H7 (cell line): ENCODE results near the gene ST6GAL1. TPM values are rescaled to one million over a fixed set of nuclear protein-coding genes. Genes with fewer than 3 reads are reported as not detected.
"Not testable (repeated sequence)": the region's sequence is repeated elsewhere in the genome, so short reads cannot be mapped to it uniquely, and the experiment has no call there.

Experiments
- DNase-seq: peaks from one replicate; pipeline ENCODE4 v3.0.0; 2012
- H3K27me3 ChIP-seq: 2 replicates; pipeline ENCODE4 v1.6.0; 2011; ENCODE audit warnings: mild to moderate bottlenecking, low read length; ENCODE audit not compliant: control insufficient read depth, insufficient read depth
- H3K36me3 ChIP-seq: replicated peaks from 2 replicates; pipeline ENCODE4 v1.5.1; 2011; ENCODE audit warnings: low read length; ENCODE audit not compliant: control insufficient read depth, insufficient read depth
- H3K4me3 ChIP-seq: 2 replicates; pipeline ENCODE4 v1.5.1; 2011; ENCODE audit warnings: low read depth, mild to moderate bottlenecking, control low read depth, low read length, moderate library complexity; ENCODE audit not compliant: insufficient read depth
- total RNA-seq: library from RNA; depleted of rRNA; stranded (reverse); fragments of >200 nt; shearing (Covaris generic); gene quantifications from 2 replicates; pipeline ENCODE4 v1.2.3, GENCODE V29; 2014

Gene ST6GAL1
- total RNA-seq, 1 experiment from 2014 or later, result 53.5 TPM

DNA sequence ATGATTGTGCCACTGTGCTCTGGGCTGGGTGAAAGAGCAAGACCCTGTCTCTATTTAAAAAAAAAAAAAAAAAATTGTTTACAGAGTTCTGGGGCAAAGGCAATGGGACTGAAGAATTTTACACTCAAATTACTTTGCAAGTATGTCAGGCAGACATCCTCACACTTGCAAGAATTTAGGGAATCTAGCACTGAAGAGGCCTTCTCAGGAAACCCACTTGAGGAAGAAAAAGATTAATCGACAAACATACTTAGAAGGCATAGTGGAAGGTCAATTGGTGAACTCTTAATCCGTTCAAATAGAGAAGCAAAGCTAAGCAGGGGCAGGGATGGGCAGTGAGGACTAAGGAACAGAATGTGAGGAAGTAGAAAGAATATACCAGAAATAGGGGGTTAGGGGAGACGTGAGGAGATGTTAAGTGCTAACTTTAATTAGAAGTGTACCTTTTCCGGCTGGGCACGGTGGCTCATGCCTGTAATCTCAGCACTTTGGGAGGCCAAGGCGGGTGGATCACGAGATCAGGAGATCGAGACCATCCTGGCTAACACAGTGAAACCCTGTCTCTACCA is 15.0 kb downstream of the ST6GAL1 start:
- H3K4me3 ChIP-seq, result no peak overlapping the region
- no peak for DNase-seq
- no peaks in the 10 kb centered on the region for H3K27me3 ChIP-seq
- peaks cover 9% of the 10 kb centered on the region for H3K36me3 ChIP-seq

DNA sequence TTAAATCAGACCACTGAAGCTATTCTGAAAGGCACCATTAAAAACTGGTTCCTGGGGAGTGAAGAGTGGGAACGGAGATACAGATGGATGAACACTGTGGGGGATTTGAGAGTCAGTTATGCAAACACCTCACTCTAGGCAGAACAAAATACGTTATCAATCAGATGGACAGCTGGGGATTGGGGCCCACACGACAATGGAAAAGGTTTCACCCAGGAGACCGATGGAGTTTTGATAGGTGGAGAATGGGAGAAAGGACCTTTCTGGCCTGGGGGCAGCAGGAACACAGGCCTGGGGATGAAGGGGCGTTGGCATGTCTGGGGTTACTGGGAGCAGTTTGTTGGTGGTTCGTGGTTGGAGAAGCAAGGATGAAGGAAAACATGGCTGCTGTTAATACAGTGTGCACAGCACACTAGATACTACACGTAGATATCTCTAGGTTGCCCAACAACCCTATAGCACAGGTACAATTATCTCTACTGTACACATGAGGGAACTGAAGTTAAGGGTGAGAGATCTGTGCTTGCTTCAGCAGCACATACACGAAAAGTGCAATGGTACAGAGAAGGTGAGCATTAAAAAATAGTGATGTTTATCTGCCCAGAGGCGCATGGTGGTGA is 16.5 kb downstream of the ST6GAL1 start:
- no peaks in the 10 kb centered on the region for H3K27me3 ChIP-seq
- H3K4me3 ChIP-seq, result no peak overlapping the region
- no peak for DNase-seq
- peaks cover 11% of the 10 kb centered on the region for H3K36me3 ChIP-seq

DNA sequence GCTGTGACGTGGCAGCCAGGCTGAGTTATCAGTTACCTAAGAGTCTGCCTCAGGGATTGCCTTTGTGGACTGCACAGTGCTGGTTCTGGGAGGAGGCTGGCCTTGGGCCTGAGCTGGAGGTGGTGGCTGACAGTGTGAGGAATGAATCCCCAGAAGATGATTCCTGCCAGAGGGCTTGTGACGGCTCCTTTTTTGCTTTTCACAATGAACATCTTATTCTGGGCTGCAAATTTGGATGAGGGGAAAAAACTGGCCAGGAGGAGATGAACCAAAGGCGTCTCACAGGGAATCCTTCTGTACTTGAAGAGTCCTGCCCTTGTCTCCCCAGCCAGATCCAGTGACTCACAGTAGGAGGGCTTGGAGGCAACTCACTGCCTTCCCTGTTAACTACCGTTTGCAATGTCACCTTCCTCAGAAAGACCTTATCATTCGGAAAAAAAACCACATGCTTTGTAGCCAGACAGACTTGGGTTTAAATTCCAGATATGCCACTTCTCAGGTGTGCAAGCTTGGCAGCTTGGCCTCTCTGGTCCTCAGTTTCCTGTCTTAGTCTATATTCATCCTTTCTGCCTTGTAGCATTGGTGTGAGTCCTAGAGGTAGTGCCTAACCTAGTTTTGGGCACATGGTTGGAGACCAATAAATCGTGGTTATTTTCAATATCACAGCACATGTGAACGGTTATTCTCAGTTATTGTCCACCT is 19.1 kb downstream of the ST6GAL1 start:
- H3K36me3 ChIP-seq, result peaks cover 5% of the 10 kb centered on the region
- DNase-seq, result no peak
- H3K27me3 ChIP-seq, result no peaks in the 10 kb centered on the region
- no peak overlapping the region for H3K4me3 ChIP-seq

DNA sequence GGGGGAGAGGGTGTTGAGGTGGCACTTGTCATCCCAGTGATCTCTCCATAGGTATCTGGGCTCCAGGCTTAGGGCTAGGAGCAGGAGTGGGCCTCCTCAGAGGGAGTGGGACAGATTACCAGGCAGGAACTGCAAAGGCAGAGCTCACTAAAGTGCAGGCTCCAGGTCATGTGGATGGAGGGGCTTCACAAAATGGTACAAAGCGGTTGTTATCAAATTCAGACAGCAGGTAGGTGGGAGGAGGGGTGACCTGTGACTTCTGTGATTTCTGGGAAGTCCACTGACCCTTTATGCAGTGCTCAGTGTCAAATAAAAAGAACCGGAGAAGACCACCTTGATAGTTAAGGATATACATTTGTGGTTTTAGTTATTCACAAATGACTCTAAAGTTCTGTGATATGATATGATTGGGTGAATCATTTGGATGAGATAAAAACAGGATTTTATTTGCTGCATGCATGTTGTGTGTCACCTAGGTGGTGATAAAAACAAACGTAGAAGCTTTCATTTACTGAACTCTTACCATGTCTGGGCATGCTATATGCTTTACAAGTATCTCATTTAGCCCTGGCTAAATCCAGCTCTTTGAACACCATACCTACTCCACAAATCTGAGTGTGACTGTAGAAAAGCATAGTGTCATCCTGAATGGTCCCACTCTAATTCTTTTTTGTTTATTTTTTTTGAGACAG is 20.2 kb downstream of the ST6GAL1 start:
- peaks cover 5% of the 10 kb centered on the region; the same call in 1 of the 2 replicates for H3K36me3 ChIP-seq
- no peak for DNase-seq
- H3K27me3 ChIP-seq, result no peaks in the 10 kb centered on the region
- no peak overlapping the region for H3K4me3 ChIP-seq

DNA sequence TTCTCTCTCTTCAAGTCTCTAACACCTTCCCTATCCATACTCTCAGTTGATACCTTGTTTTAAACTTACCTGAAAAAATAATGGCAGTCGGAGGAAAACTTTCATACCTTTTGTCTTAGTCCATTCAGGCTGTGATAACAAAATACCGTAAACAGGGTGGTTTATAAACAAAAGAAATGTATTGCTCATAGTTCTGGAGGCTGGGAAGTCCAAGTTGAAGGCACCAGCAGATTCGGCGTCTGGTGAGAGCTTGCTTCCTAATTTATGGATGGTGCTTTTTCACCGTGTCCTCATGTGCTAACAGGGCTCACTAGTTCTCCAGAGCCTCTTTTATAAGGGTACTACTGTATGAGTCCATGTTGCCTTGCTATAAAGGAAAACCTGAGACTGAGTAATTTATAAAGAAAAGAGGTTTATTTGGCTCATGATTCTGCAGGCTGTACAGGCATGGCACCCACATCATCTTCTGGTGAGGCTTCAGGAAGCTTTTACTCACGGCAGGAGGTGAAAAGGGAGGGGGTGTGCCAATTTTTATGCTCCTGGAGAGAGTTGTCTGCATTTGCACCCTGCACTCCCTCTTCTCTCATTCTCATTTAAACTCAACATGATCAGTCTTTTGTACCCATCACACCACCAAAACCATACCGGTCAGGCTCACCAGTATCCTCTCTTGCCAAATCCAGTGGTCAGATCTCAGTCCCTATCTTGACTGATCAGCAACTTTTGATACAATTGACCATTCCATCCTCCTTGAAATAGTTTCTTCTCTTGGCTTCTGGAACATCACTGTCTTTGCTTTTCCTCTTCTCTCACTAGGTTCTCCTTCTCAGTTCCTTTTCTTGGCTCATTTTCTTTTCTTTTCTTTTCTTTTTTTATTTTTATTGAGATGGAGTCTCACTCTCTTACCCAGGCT is 21.6 kb downstream of the ST6GAL1 start:
- no peak for DNase-seq
- peaks cover 5% of the 10 kb centered on the region; the same call in 1 of the 2 replicates for H3K36me3 ChIP-seq
- no peaks in the 10 kb centered on the region for H3K27me3 ChIP-seq
- H3K4me3 ChIP-seq, result no peak overlapping the region

DNA sequence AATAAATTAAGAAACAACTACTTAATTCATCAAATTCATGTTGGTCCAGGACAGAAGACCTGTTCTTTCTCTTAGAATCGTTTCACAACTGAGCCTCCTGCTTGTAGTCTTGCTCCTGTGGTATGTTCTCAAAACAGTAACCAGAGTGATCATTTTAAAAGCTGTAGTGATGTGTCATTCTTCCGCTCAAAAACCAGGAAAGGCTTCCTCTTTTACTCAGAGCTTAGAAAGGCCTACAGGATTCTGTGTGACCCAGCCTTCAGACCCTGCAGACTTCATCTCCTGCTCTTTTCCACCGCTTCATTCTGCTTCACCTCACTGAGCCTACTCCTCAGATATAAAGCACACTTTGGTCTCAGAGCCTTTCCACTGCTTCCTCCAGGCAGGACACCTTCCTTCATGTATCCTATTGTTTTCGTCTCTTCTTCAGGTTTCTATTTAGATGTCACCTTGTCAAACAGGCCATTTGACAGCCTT is 22.7 kb downstream of the ST6GAL1 start:
- H3K36me3 ChIP-seq, result peaks cover 5% of the 10 kb centered on the region; the same call in 1 of the 2 replicates
- H3K4me3 ChIP-seq, result no peak overlapping the region
- no peak for DNase-seq
- no peaks in the 10 kb centered on the region for H3K27me3 ChIP-seq

GRCh38 chr3:186953992-186954699 is 23.8 kb downstream of the ST6GAL1 start:
- H3K27me3 ChIP-seq, H3K4me3 ChIP-seq, H3K36me3 ChIP-seq, DNase-seq: not testable (repeated sequence)

GRCh38 chr3:186955898-186956696 is 25.8 kb downstream of the ST6GAL1 start:
- no peak overlapping the region for H3K4me3 ChIP-seq
- H3K27me3 ChIP-seq, result no peaks in the 10 kb centered on the region
- DNase-seq, result no peak
- peaks cover 2% of the 10 kb centered on the region; the same call in 1 of the 2 replicates for H3K36me3 ChIP-seq

- no peak for DNase-seq
- no peak overlapping the region for H3K4me3 ChIP-seq
- H3K36me3 ChIP-seq, result peaks cover 2% of the 10 kb centered on the region; the same call in 1 of the 2 replicates
- H3K27me3 ChIP-seq, result no peaks in the 10 kb centered on the region
Observed at GRCh38 chr3:186959029-186959624, 28.8 kb downstream of the ST6GAL1 start.

GRCh38 chr3:186960347-186960746 is 30.0 kb downstream of the ST6GAL1 start:
- peaks cover 2% of the 10 kb centered on the region; the same call in 1 of the 2 replicates for H3K36me3 ChIP-seq
- DNase-seq, result no peak
- H3K27me3 ChIP-seq, result no peaks in the 10 kb centered on the region
- no peak overlapping the region for H3K4me3 ChIP-seq

GRCh38 chr3:186962445-186962844 is 32.1 kb downstream of the ST6GAL1 start:
- Histone ChIP-seq H3K27me3 (no peaks in the 10 kb centered on the region), H3K36me3 (peaks cover 6% of the 10 kb centered on the region), H3K4me3 (no peak overlapping the region)
- DNase-seq, result no peak

DNA sequence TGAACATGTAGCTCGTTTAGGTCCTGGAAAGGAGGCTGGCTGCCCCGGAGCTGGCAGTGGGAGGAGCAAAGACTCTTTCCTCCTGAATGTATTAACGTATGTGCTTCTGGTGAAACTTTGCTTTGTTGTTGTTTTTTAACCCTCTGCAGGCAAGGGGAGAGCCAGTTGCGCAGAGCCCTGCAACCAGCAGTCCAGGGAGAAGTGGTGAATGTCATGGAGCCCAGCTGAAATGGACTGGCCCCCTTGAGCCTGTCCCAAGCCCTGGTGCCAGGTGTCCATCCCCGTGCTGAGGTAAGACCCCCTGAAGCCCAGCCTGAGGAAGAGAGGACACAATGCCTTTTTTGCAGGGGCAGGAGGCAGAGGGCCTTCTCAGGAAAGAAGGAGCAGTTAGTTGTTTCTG is 33.3 kb downstream of the ST6GAL1 start:
- Histone ChIP-seq H3K4me3 (no peak overlapping the region), H3K36me3 (peaks cover 6% of the 10 kb centered on the region), H3K27me3 (no peaks in the 10 kb centered on the region)
- DNase-seq, result no peak
